GM12875 (cell line): Measurements from ENCODE around the gene ELMO1.

ENCODE experiments used
- H3K4me3 ChIP-seq: one replicate; pipeline ENCODE4 v1.5.1; 2011; ENCODE audit warnings: low read depth, low read length, control low read depth
- CTCF ChIP-seq: IDR thresholded peaks from 2 replicates; pipeline ENCODE4 v1.5.1; 2011; ENCODE audit warnings: low read depth, mild to moderate bottlenecking, control low read depth, inconsistent platforms, low read length, moderate library complexity, borderline replicate concordance; ENCODE audit not compliant: insufficient read depth

ELMO1 gene

GRCh38 chr7:36955456-36956129 is 493.1 kb downstream of the ELMO1 start:
- H3K4me3 ChIP-seq: no peak overlapping the region
- no peak for TF ChIP-seq CTCF

GRCh38 chr7:36951257-36951697 is 497.4 kb downstream of the ELMO1 start:
- no peak for TF ChIP-seq CTCF
- H3K4me3 ChIP-seq: no peak overlapping the region

GRCh38 chr7:36949711-36950600 is 498.7 kb downstream of the ELMO1 start:
- TF ChIP-seq CTCF: no peak
- H3K4me3 ChIP-seq: no peak overlapping the region

- no peak overlapping the region for H3K4me3 ChIP-seq
- TF ChIP-seq CTCF: no peak
Observed at GRCh38 chr7:36946401-36946739, 502.3 kb downstream of the ELMO1 start.

- no peak for TF ChIP-seq CTCF
- H3K4me3 ChIP-seq: no peak overlapping the region
Observed at GRCh38 chr7:36945612-36946400, 502.9 kb downstream of the ELMO1 start.

- TF ChIP-seq CTCF: no peak
- no peak overlapping the region for H3K4me3 ChIP-seq
Observed at GRCh38 chr7:36944838-36945237, 503.8 kb downstream of the ELMO1 start.
